GM18909 (cell line): ENCODE results near the gene SEPTIN10.
"Not testable (repeated sequence)": the region's sequence is repeated elsewhere in the genome, so short reads cannot be mapped to it uniquely, and the experiment has no call there.

ENCODE experiments used
- ATAC-seq: cut with Tn5 transposase; IDR thresholded peaks from one replicate; pipeline ENCODE4 v1.9.1; 2021; ENCODE audit warnings: mild to moderate bottlenecking; ENCODE audit not compliant: unreplicated experiment, poor library complexity

SEPTIN10 gene

GRCh38 chr2:109635426-109636304 lies 21.9 kb upstream of the SEPTIN10 start:
- ATAC-seq: no peak

GRCh38 chr2:109633284-109633961 lies 19.7 kb upstream of the SEPTIN10 start:
- no peak for ATAC-seq

GRCh38 chr2:109632158-109632789 lies 18.5 kb upstream of the SEPTIN10 start:
- no peak for ATAC-seq

GRCh38 chr2:109631741-109632140 lies 18.0 kb upstream of the SEPTIN10 start:
- no peak for ATAC-seq

GRCh38 chr2:109630441-109631430 lies 17.0 kb upstream of the SEPTIN10 start:
- no peak for ATAC-seq

GRCh38 chr2:109629867-109630266 lies 16.1 kb upstream of the SEPTIN10 start:
- no peak for ATAC-seq

- ATAC-seq: not testable (repeated sequence)
Measured at GRCh38 chr2:109628321-109628720, 14.6 kb upstream of the SEPTIN10 start.

GRCh38 chr2:109624339-109624738 lies 10.6 kb upstream of the SEPTIN10 start:
- no peak for ATAC-seq

- no peak for ATAC-seq
Measured at GRCh38 chr2:109623923-109624322, 10.2 kb upstream of the SEPTIN10 start.

- no peak for ATAC-seq
Measured at GRCh38 chr2:109623297-109623696, 9.5 kb upstream of the SEPTIN10 start.

- no peak for ATAC-seq
Measured at GRCh38 chr2:109619032-109619615, 5.4 kb upstream of the SEPTIN10 start.

- ATAC-seq: no peak
Measured at GRCh38 chr2:109616184-109616583, 2.4 kb upstream of the SEPTIN10 start.

GRCh38 chr2:109615637-109616144 lies 1.9 kb upstream of the SEPTIN10 start:
- no peak for ATAC-seq

- no peak for ATAC-seq
Measured at GRCh38 chr2:109614715-109615636, 1.2 kb upstream of the SEPTIN10 start.

- ATAC-seq: peak; percentile 40
Measured at GRCh38 chr2:109613081-109613921, 465 bp downstream of the SEPTIN10 start.

- no peak for ATAC-seq
Measured at GRCh38 chr2:109611467-109612095, 2.2 kb downstream of the SEPTIN10 start.
